ENCODE measurements around the gene CHST3. TPM values are rescaled to one million over a fixed set of nuclear protein-coding genes. Genes with fewer than 3 reads are reported as not detected.

Gene CHST3
- total and polyA plus RNA-seq, 11 donors: 8.1 to 51.3 (median 25.0) TPM

GRCh38 chr10:72019085-72019876, 55.1 kb downstream of the CHST3 start:
- intact Hi-C loops (cut with DNase I): no loop called here
- H3K27me3 ChIP-seq: no peaks in the 10 kb centered on the region
- no peak overlapping the region for H3K4me3 ChIP-seq
- no peaks in the 10 kb centered on the region for H3K9me3 ChIP-seq
- H3K4me1 ChIP-seq: peaks cover 0 to 48% (median 29%) of the 10 kb centered on the region in 12 donors
- H3K36me3 ChIP-seq: no peaks in the 10 kb centered on the region
- WGBS, 4 donors: 89 to 95% (median 92%) methylated on average over 11 of the region's 11 CpGs
- DNase-seq: no peak
- TF ChIP-seq CTCF (IDR thresholded peaks at IDR 0.05) (no peak), POLR2A (IDR thresholded peaks at IDR 0.05) (no peak)
- no peak for ATAC-seq
- H3K27ac ChIP-seq: no peak overlapping the region

DNA sequence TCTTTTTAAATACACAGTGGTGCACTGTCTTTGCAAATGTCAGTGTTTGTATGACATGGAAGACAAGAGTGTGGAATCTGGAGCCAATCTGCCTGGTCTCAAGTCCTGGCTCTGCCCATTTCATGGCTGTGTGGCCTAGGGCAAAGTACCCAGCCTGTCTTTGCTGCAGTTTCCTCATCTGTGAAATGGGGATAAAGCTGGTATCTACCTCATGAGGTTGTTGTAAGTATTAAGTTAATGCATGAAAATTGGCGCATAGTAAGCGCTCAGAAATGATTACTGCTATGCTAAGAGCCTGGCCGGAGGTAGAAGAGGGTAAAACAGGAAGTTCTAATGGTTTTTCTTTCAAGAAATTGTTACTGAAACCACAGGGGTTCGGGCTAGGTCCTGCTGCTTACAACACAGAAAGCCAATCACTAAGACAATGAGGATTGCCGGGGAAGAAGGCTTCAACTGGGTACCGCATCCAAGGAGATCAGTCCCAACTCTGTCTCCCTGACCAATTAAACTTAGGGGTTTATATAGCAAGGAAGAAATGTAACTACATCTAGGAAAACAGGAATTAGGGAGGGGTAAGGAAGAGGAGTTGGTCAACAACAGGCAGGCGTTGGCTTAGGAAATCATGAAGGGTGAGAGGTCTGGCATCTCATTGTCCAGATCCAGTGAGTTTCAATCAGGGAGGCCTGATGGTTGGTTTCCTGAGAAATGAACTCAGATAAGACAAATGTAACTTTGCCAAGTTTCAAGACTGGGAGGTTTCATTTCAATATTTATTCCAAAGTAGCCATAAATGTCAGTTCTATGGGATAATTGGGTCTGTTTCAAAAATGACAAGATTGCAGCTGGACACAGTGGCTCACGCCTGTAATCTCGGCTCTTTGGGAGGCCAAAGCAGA, 57.0 kb downstream of the CHST3 start:
- no peaks in the 10 kb centered on the region for H3K27me3 ChIP-seq
- H3K36me3 ChIP-seq: no peaks in the 10 kb centered on the region
- H3K4me3 ChIP-seq: no peak overlapping the region
- intact Hi-C loops (cut with DNase I): no loop called here
- no peak overlapping the region for H3K27ac ChIP-seq
- ATAC-seq (no peak), DNase-seq (no peak)
- WGBS, 4 donors: 70 to 81% (median 72%) methylated on average over 9 of the region's 9 CpGs
- TF ChIP-seq CTCF (IDR thresholded peaks at IDR 0.05) (no peak), POLR2A (IDR thresholded peaks at IDR 0.05) (no peak)
- H3K9me3 ChIP-seq: no peaks in the 10 kb centered on the region
- H3K4me1 ChIP-seq: peaks cover 0 to 29% (median 15%) of the 10 kb centered on the region in 12 donors

DNA sequence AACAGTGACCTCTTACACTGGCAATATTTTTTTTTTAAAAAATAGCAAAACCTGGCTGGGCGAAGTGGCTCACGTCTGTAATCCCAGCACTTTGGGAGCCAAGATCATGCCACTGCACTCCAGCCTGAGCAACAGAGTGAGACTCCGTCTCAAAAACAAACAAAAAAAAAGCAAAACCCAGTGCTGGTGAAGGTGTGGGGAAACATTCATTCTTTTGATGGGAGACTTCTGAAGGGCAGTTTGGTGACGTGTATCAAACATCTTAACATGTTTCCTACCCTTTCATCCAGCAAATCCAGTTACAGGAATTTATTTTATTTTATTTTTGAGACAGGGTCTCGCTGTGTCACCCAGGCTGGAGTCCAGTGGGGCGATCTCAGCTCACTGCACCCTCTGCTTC, 58.0 kb downstream of the CHST3 start:
- Histone ChIP-seq H3K9me3 (no peaks in the 10 kb centered on the region), H3K27ac (no peak overlapping the region), H3K36me3 (no peaks in the 10 kb centered on the region), H3K4me3 (no peak overlapping the region), H3K27me3 (no peaks in the 10 kb centered on the region), H3K4me1 (peaks cover 0 to 29% (median 8%) of the 10 kb centered on the region in 12 donors)
- no peak for ATAC-seq
- intact Hi-C loops (cut with DNase I): no loop called here
- TF ChIP-seq POLR2A (IDR thresholded peaks at IDR 0.05) (no peak), CTCF (IDR thresholded peaks at IDR 0.05) (no peak)
- DNase-seq: no peak
- 85 to 98% (median 87%) methylated on average over 6 of the region's 6 CpGs for WGBS, 4 donors

DNA sequence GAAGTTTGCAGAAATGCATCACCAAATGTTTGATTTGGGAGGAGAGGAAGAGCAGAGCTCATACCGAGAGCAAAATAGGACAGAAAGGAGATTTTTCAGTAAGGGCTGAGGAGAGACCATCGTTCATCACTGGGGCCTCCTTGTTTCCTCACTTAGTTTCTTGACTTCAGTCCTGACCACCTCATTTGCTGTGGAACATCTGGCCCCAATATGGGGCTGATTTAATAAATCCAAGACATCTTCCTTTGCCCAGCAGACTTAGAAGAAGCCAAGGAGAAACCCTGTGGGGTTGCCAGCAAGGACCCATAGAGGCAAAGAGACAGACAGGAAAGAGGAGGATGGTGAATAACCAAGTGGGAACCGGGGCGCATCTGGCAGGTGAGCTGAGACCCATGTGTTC, 60.4 kb downstream of the CHST3 start:
- no peaks in the 10 kb centered on the region for H3K9me3 ChIP-seq
- WGBS, 4 donors: 90 to 95% (median 92%) methylated on average over 4 of the region's 4 CpGs
- no peak for DNase-seq
- H3K4me3 ChIP-seq: no peak overlapping the region
- peaks cover 0 to 22% (median 3%) of the 10 kb centered on the region in 12 donors for H3K4me1 ChIP-seq
- intact Hi-C loops (cut with DNase I): no loop called here
- no peak for ATAC-seq
- H3K27ac ChIP-seq: no peak overlapping the region
- H3K36me3 ChIP-seq: no peaks in the 10 kb centered on the region
- no peaks in the 10 kb centered on the region for H3K27me3 ChIP-seq
- TF ChIP-seq CTCF (IDR thresholded peaks at IDR 0.05) (no peak), POLR2A (IDR thresholded peaks at IDR 0.05) (no peak)

Measured in heart left ventricle (tissue), 16 donors.